Parathyroid adenoma (tissue), 2 donors: ENCODE data around the gene MEX3B.

Experiments used
- H2AFZ ChIP-seq: fragments of 300-600 bp; sonication (generic); one replicate; pipeline ENCODE4 v1.7.0; 2017; ENCODE audit warnings: antibody characterized with exemption, mild to moderate bottlenecking
- H3K27ac ChIP-seq: fragments of 300-600 bp; sonication (generic); one replicate; pipeline ENCODE4 v1.7.0; 2017
- H3K27me3 ChIP-seq: fragments of 300-600 bp; sonication (generic); one replicate; pipeline ENCODE4 v1.7.0; 2017; ENCODE audit warnings: low read length; ENCODE audit not compliant: control insufficient read depth, insufficient read depth
- H3K36me3 ChIP-seq: fragments of 300-600 bp; sonication (generic); one replicate; pipeline ENCODE4 v1.7.0; 2017; ENCODE audit warnings: low read length; ENCODE audit not compliant: control insufficient read depth, insufficient read depth
- H3K4me1 ChIP-seq: fragments of 300-600 bp; sonication (generic); one replicate; pipeline ENCODE4 v1.7.0; 2017; ENCODE audit warnings: control low read depth
- H3K4me2 ChIP-seq: fragments of 300-600 bp; sonication (generic); one replicate; pipeline ENCODE4 v1.7.0; 2017; ENCODE audit warnings: low read length
- H3K4me3 ChIP-seq: fragments of 300-600 bp; sonication (generic); one replicate; pipeline ENCODE4 v1.7.0; 2017; ENCODE audit warnings: low read depth, low read length
- H3K79me2 ChIP-seq: fragments of 300-600 bp; sonication (generic); one replicate; pipeline ENCODE4 v1.7.0; 2017; ENCODE audit warnings: control low read depth
- H3K9ac ChIP-seq: fragments of 300-600 bp; sonication (generic); one replicate; pipeline ENCODE4 v1.7.0; 2017; ENCODE audit warnings: mild to moderate bottlenecking
- H3K9me3 ChIP-seq: fragments of 300-600 bp; sonication (generic); one replicate; pipeline ENCODE4 v1.7.0; 2017; ENCODE audit warnings: low read length; ENCODE audit not compliant: control insufficient read depth
- CTCF ChIP-seq: fragments of 300-600 bp; sonication (generic); IDR thresholded peaks from one replicate; pipeline ENCODE4 v1.7.0; 2017; ENCODE audit warnings: antibody characterized with exemption, mild to moderate bottlenecking
- donor health status: primary hyperparathyroidism.

The MEX3B gene

GRCh38 chr15:82047453-82048400, 1.9 kb upstream of the MEX3B start:
- no peak overlapping the region for H3K9ac ChIP-seq
- no peaks in the 10 kb centered on the region for H3K36me3 ChIP-seq
- H3K9me3 ChIP-seq = no peaks in the 10 kb centered on the region
- peak overlapping the region; percentile 39 for H3K27ac ChIP-seq
- peak overlapping the region; percentile 93 for H2AFZ ChIP-seq
- H3K4me1 ChIP-seq = no peaks in the 10 kb centered on the region
- no peak for TF ChIP-seq CTCF
- H3K4me3 ChIP-seq = peak overlapping the region; percentile 49
- peak overlapping the region; percentile 57 for H3K4me2 ChIP-seq
- no peaks in the 10 kb centered on the region for H3K79me2 ChIP-seq
- H3K27me3 ChIP-seq = no peaks in the 10 kb centered on the region

GRCh38 chr15:82046666-82047452, 1.0 kb upstream of the MEX3B start:
- H3K27ac ChIP-seq = peak overlapping the region; percentile 87
- no peaks in the 10 kb centered on the region for H3K36me3 ChIP-seq
- H3K4me3 ChIP-seq = peak overlapping the region; percentile 61
- H3K4me2 ChIP-seq = peak overlapping the region; percentile 82
- no peak overlapping the region for H3K9ac ChIP-seq
- no peaks in the 10 kb centered on the region for H3K79me2 ChIP-seq
- H3K27me3 ChIP-seq = no peaks in the 10 kb centered on the region
- H3K4me1 ChIP-seq = no peaks in the 10 kb centered on the region
- H2AFZ ChIP-seq = peak overlapping the region; percentile 93
- no peaks in the 10 kb centered on the region for H3K9me3 ChIP-seq
- peak; percentile 52 for TF ChIP-seq CTCF

GRCh38 chr15:82045179-82045891, 483 bp downstream of the MEX3B start:
- no peak overlapping the region for H3K9ac ChIP-seq
- peak overlapping the region; percentile 78 for H3K4me2 ChIP-seq
- TF ChIP-seq CTCF = no peak
- H3K4me1 ChIP-seq = no peaks in the 10 kb centered on the region
- no peaks in the 10 kb centered on the region for H3K79me2 ChIP-seq
- no peaks in the 10 kb centered on the region for H3K9me3 ChIP-seq
- H3K27me3 ChIP-seq = no peaks in the 10 kb centered on the region
- H2AFZ ChIP-seq = peak overlapping the region; percentile 74
- no peaks in the 10 kb centered on the region for H3K36me3 ChIP-seq
- peak overlapping the region; percentile 54 for H3K27ac ChIP-seq
- peak overlapping the region; percentile 64 for H3K4me3 ChIP-seq

- Histone ChIP-seq H3K27ac (no peak overlapping the region), H3K9ac (no peak overlapping the region), H3K27me3 (no peaks in the 10 kb centered on the region), H3K4me3 (peak overlapping the region; percentile 64), H3K9me3 (no peaks in the 10 kb centered on the region), H3K4me1 (no peaks in the 10 kb centered on the region), H2AFZ (peak overlapping the region; percentile 74), H3K79me2 (no peaks in the 10 kb centered on the region), H3K36me3 (no peaks in the 10 kb centered on the region), H3K4me2 (peak overlapping the region; percentile 78)
- TF ChIP-seq CTCF = no peak
Observed at GRCh38 chr15:82044373-82045178, 1.2 kb downstream of the MEX3B start.
